AG04450 (cell line): ENCODE data around the gene NUP153. TPM values are rescaled to one million over a fixed set of nuclear protein-coding genes. Genes with fewer than 3 reads are reported as not detected.
"Not testable (repeated sequence)": the region's sequence is repeated elsewhere in the genome, so short reads cannot be mapped to it uniquely, and the experiment has no call there.

Source experiments
- CTCF ChIA-PET: fragments of 300-600, 350-600 bp; formaldehyde crosslinking; extraction: SDS; loops from one replicate; lab custom pipeline; 2022; ENCODE audit warnings: antibody characterized with exemption, inconsistent platforms; lab: Charles Lee
- POLR2A ChIA-PET: fragments of 350-600 bp; formaldehyde crosslinking; extraction: SDS; loops from one replicate; lab custom pipeline; 2021; ENCODE audit warnings: antibody characterized with exemption, inconsistent platforms; lab: Yijun Ruan, JAX
- DNase-seq: peaks from one replicate; pipeline ENCODE4 v3.0.0-alpha.2; 2011; ENCODE audit warnings: low read depth, low spot score
- H3K27ac ChIP-seq: one replicate; pipeline ENCODE4 v1.5.1; 2012; ENCODE audit warnings: low read depth, low read length, control low read depth
- H3K27me3 ChIP-seq: one replicate; pipeline ENCODE4 v1.6.0; 2012; ENCODE audit warnings: low read length; ENCODE audit not compliant: control insufficient read depth, insufficient read depth
- H3K4me3 ChIP-seq: 2 replicates; pipeline ENCODE4 v1.5.1; 2011; ENCODE audit warnings: mild to moderate bottlenecking, low read depth, low read length, control low read depth
- H3K9me3 ChIP-seq: 2 replicates; pipeline ENCODE4 v1.5.1; 2012; ENCODE audit warnings: low read length; ENCODE audit not compliant: control insufficient read depth, insufficient read depth
- polyA plus RNA-seq: library from polyadenylated mRNA; depleted of rRNA; stranded (reverse); fragments of >200 nt; gene quantifications from 2 replicates; pipeline ENCODE4 v1.2.3, GENCODE V29; 2011
- TF ChIP-seq, protein P1 (sequence below): IDR thresholded peaks from 2 replicates; pipeline ENCODE4 v1.5.1; 2011; ENCODE audit warnings: low read depth, low read length, control low read depth, inconsistent platforms

NUP153 gene
- polyA plus RNA-seq, 1 experiment, result 35.2 TPM

DNA sequence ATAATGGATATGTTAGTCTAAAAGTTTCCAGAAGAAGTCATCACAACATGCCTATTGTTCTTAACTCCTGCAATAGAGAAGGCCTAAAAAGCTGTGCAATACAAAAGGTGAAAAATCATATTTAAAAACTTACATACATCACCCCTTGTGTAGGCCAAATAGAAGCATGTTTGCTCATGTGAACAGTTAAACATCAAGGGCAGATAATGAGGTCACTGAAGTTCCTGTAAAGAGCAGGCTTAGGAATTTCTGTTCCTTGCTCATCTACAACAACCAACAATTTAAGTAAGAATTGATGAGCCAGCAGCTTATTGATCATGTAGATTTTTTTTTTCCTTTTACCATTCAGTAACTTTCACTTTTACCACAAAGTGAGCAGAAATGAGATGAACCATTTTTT, 7.5 kb upstream of the NUP153 start:
- Histone ChIP-seq H3K9me3 (no peaks in the 10 kb centered on the region), H3K27me3 (no peaks in the 10 kb centered on the region), H3K4me3 (no peak overlapping the region), H3K27ac (no peak overlapping the region)
- ChIA-PET CTCF (interaction anchor here (0.6 to 1.4 kb wide), 6 partner anchors 13 to 1397 kb away, joined by 3 to 6 read pairs (median 3); no protein-coding TSS in a partner anchor), POLR2A (interaction anchor here (0.5 to 0.6 kb wide), 2 partner anchors 11 to 33 kb away, joined by 3 to 5 read pairs; no protein-coding TSS in a partner anchor)
- DNase-seq, result no peak
- TF ChIP-seq, protein P1, sequence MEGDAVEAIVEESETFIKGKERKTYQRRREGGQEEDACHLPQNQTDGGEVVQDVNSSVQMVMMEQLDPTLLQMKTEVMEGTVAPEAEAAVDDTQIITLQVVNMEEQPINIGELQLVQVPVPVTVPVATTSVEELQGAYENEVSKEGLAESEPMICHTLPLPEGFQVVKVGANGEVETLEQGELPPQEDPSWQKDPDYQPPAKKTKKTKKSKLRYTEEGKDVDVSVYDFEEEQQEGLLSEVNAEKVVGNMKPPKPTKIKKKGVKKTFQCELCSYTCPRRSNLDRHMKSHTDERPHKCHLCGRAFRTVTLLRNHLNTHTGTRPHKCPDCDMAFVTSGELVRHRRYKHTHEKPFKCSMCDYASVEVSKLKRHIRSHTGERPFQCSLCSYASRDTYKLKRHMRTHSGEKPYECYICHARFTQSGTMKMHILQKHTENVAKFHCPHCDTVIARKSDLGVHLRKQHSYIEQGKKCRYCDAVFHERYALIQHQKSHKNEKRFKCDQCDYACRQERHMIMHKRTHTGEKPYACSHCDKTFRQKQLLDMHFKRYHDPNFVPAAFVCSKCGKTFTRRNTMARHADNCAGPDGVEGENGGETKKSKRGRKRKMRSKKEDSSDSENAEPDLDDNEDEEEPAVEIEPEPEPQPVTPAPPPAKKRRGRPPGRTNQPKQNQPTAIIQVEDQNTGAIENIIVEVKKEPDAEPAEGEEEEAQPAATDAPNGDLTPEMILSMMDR, result no peak

DNA sequence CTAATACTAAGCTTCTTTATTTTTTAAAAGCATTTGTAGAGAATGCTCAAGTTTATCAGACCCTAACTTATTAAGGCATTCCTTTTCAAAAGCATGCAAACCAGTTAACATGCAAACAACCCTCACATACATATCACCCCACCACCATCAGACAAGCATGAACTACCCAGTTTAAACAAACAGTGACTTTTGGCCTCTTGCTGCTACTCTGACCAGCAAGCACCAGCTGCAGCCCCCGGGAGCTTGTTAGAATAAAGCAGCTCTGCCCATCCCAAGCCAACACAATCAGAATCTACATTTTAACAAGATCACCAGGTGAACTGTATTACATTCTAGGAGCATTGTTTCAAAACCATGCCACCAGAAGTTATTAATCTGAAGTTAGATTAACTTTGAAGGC, 5.9 kb upstream of the NUP153 start:
- Histone ChIP-seq H3K4me3 (no peak overlapping the region), H3K27ac (no peak overlapping the region), H3K27me3 (no peaks in the 10 kb centered on the region), H3K9me3 (no peaks in the 10 kb centered on the region)
- POLR2A ChIA-PET, result no interaction called here
- DNase-seq, result peak; percentile 29
- CTCF ChIA-PET, result no interaction called here
- TF ChIP-seq, protein P1, result no peak

DNA sequence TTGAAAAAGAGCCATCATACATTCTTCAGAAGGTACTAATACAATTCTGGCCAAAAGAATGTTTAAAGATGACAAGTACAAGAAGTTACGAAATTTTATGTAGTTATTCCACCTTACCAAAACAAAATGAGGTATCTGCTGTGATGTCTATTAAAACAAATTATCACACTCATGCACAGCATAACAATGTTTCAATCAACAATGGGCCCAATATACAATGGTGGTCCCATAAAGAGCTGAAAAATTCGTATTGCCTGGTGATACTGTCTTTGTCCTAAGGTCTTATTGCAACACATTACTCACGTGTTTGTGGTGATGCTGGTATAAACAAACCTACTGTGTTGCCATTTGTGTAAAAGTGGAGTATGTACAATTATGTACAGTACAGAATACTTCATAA, 3.6 kb upstream of the NUP153 start:
- H3K4me3 ChIP-seq, result no peak overlapping the region
- CTCF ChIA-PET, result interaction anchor here (0.6 kb wide), 1 partner anchor 235 kb away, joined by 4 read pairs; no protein-coding TSS in a partner anchor
- POLR2A ChIA-PET, result no interaction called here
- peak; percentile 49 for DNase-seq
- H3K27ac ChIP-seq, result peak overlapping the region; percentile 33
- no peaks in the 10 kb centered on the region for H3K27me3 ChIP-seq
- no peaks in the 10 kb centered on the region; the same call in 1 of the 2 replicates for H3K9me3 ChIP-seq
- TF ChIP-seq, protein P1, result no peak

DNA sequence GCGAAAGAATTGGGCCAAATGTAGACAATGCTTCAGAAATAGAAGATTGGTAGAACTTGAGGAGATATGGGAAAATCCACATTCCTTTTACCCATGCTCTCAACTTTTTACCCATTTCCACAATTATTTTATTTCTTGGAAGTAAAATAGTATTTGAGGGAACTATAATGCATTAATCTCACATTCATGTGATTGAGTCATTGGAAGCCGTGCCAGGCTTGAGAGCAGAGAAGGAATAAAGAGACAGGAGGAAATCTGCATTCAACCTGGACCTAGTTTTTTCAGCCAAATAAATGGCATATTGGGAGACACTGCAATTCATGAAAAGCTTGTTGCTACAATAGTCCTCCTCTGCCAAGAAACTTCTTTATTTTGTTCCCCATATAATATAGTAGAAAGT, 2.8 kb upstream of the NUP153 start:
- TF ChIP-seq, protein P1, result no peak
- ChIA-PET CTCF (interaction anchor here (1.3 kb wide), 1 partner anchor 16 kb away, joined by 3 read pairs; no protein-coding TSS in a partner anchor), POLR2A (no interaction called here)
- no peaks in the 10 kb centered on the region; the same call in 1 of the 2 replicates for H3K9me3 ChIP-seq
- no peaks in the 10 kb centered on the region for H3K27me3 ChIP-seq
- H3K4me3 ChIP-seq, result no peak overlapping the region
- DNase-seq, result no peak
- H3K27ac ChIP-seq, result no peak overlapping the region

DNA sequence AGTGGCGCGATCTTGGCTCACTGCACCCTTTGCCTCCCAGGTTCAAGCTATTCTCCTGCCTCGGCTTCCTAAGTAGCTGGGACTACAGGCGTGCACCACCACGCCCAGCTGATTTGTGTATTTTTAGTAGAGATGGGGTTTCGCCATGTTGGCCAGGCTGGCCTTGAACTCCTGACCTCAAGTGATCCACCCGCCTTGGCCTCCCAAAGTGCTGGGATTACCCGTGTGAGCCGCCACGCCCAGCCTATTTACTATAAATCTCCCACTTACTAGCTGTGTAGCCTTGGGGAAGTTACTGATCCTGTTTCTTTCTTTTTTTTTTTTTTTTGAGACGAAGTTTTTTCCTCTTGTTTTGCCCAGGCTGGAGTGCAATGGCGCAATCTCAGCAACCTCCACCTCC, 1.3 kb upstream of the NUP153 start:
- ChIA-PET POLR2A (interaction anchor here (1.5 to 1.7 kb wide), 2 partner anchors 16 to 17 kb away, joined by 3 to 4 read pairs; no protein-coding TSS in a partner anchor), CTCF (interaction anchor here (1.3 kb wide), 1 partner anchor 17 kb away, joined by 3 read pairs; no protein-coding TSS in a partner anchor)
- H3K9me3 ChIP-seq, H3K4me3 ChIP-seq, H3K27me3 ChIP-seq, DNase-seq, H3K27ac ChIP-seq: not testable (repeated sequence)
